Posterior vena cava (tissue), 2 donors: ENCODE data around the gene INPP4B. TPM values are rescaled to one million over a fixed set of nuclear protein-coding genes. Genes with fewer than 3 reads are reported as not detected.

Experiments used
- DNase-seq: peaks from one replicate; pipeline ENCODE4 v3.0.0-alpha.2; 2020; ENCODE audit warnings: low spot score
- intact Hi-C, 2 donors: fragments of 100-400 bp; cut with DNase I; formaldehyde crosslinking; loops; one replicate each; pipeline versions ENCODE4 v1.14.1 to v1.14.2; 2022 to 2023
- total RNA-seq, 2 donors: library from RNA; stranded (reverse); fragmentation: NEBNext Ultra II Directional; extraction: Animal tissue kit (Norgen Biotek cat#: 25700); gene quantifications; one replicate each; pipeline ENCODE4 v1.2.1, GENCODE V29; 2021
- donor health status: DM: yes; HTN: yes; CAD: no.
- donor health status: DM: yes; HTN: yes; CAD: no.

Gene INPP4B
- total RNA-seq, 2 donors from 2014 or later = 24.9 to 25.7 TPM

DNA sequence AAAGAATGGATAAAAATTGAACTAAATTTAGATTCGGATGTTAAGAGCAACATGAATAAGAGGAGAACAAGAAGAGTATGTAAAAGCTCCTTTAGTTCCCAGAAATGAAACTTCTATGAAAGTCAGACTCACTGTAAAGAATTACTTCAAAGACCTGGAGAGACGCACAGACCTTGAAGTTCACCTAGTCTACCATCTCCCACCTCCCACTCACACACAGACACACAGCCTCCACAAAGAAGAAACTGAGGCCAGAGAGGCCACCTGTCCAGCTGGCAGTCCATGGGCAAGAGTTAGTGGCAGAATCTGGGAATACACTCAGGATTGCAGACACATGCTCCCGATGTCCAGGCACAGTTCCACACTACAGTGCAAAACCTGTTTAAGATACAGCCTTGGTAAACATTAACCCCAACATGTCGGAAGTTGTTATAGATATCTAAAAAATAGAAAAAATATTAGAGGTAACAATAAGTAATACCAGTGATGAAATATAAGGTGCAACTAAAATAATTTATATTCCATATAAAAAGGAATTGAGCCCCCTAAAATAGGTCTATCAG lies 288.8 kb downstream of the INPP4B start:
- no peak for DNase-seq
- intact Hi-C loops = no loop called here

DNA sequence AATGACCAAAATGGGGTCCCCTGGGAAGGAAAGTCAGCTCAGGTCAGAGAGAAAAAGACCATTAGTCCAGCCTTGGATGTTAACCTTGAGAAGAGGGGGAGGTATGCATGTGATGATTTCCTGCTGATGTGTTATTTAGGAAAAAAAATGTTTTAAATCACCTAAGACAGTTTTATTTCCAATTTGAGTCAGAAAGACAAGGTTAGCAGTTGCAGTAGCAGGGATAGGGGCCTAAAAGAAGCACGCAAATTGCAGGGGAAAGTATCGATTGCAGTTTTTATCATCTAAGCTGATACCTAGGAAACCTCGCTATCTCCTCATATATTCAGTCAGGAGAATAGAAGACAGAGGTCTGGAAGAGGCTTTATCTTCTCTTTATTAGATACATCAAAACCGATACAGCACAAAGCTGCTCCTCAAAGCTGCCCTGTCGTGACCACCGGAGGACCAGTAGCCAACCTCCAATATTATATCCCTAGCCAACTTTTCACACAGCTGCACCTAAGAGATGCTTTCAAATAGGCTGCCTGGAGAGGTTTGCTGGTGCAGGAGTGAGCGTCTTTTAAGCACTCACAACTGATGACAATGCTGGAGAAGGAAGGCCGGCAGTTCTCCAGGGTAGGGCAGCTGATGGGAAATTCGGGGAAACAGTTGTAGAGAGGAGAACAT lies 289.4 kb downstream of the INPP4B start:
- no peak for DNase-seq
- intact Hi-C loops = no loop called here

DNA sequence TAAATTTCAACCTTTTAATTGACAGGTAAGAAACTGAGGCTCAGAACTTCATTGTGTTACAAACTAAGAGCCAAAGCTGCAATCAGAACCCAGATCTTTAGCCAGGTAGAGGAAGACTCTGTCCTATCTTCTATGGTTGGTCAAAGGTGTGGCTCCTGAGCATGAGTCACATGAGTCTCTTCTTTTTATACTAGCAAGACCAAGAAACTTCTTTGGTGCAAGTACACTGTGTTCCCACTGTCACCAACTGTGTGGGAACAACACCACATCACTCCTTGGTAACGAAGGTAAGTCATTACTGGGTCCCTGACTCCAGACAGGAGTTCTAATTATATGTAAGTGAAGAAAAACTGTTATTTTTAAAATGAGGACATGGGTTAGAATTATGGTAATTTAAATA lies 290.1 kb downstream of the INPP4B start:
- intact Hi-C loops = no loop called here
- DNase-seq = no peak

DNA sequence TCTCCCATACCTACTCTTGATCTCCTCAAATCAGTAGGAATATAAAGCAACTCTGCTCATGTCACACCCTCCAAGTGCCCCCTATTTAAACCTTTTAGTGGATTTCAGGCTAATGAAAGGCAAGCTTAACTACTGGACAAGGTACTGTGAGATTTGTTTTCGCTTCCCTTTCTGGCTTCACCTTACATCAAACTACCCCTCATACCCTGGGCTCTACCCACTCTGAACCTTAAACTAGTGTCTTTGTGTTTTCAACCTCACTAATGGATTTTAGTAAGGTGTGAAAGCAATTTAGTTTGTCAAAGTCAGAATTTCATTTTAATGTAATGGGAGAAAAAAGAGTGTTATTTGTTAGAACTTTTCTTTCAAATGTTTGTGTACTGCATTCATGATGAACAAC lies 291.7 kb downstream of the INPP4B start:
- no peak for DNase-seq
- intact Hi-C loops = no loop called here

DNA sequence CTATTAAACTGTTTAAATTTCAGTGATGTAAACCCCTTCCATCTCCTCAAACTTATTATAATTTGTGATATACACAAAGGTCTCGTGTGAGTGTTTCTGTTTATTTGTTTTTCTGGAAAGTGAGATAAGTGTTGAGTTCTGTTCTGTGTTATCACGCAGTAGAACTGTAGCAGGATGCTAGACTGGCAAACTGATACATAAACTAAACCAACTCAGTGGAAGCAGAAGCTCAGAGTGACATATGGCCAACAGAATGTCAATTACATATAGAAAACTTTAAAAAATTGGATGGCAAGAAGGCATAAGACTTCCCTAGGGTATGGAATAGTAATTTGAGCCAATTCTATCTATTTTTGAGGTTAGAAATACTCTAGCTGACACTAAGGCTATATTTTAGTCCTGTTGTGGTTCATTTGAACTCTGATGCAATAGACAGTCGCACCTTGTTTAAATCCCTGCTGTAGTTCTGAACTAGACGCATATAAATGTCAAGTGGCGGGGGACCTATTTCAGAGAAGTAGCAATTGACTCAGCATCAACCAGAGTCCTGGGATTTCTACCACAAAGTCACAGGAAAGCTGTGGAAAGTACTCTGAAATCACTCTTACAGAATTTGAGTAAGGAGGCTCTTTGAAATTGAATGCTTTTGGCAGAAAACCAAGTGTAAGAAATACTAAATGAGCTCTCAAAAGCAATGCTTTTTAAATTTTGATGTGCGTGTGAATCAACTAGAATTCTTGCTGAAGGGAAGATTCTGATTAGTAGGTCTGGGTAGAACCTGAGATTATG lies 294.4 kb downstream of the INPP4B start:
- no peak for DNase-seq
- intact Hi-C loops = no loop called here

DNA sequence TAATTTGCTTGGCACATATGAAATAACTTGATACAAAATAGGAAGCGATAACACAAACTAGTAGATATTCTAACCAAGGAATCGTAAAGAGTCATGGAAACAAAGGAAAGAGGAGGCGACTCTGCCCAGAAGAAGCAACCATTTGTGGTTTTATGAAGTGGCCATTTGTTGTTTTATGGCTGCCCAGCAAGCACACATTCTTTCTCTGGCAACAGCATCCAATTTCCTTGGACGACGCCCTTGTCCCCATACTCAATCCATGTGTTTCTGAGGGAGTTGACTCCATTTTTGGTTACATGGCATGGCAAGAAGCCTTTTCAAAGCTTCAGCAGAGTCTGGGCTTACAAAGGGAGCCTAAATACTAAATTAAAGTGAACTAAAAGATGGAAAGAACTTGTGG lies 295.1 kb downstream of the INPP4B start:
- DNase-seq = no peak
- intact Hi-C loops = no loop called here

DNA sequence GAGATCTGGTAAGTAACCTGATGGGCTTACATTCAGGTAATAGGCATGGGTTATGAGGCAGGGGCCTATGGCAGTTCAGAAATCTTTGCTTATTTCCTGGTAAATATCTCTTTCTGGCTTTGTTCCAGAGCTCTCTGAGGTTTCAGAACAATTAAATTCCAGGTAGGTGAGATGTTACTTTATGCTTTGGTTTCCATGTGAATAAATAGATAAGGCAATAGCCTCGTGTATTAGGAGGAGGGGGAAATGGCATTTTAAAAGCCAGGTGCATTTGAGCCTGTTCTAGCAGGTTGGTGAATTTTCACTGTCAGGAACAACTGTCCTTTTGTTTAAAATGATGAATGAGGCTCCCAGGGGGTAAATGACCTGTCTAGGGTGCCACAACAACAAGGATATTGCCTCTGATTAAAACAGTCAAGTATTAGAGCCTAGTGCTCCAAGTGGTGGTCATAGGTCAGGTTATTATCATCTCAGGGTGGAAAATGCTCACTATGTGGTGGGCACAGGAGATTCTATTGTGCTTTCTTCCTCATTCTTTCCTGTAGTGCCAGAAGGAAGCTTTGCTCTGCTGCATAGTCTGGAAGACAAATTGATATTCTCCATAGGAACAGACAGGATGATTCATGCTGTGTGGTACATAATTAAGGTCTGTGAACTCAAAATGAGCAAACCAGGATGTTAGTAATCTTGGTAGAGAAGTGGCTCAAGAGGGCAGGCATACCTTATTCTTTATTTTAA lies 296.2 kb downstream of the INPP4B start:
- intact Hi-C loops = no loop called here
- no peak for DNase-seq

DNA sequence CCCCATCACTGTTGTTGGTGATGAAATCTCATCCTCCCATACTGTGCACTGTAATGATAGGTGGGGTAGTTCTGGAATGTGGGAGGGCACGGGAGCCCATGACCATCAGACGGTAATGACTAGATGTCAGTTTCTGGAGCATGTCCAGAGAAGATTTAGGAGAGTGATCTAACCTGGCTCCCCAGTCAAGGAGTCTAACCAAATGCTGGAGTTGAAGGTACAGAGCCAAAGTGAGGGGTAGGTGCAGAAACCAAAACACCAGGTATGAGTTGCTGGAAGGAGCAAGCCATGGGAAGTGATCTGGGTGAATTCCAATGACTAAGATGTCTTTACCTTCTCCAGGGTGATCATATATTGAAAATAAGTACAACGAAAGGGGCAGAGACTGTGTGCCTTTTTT lies 296.9 kb downstream of the INPP4B start:
- intact Hi-C loops = no loop called here
- DNase-seq = no peak

DNA sequence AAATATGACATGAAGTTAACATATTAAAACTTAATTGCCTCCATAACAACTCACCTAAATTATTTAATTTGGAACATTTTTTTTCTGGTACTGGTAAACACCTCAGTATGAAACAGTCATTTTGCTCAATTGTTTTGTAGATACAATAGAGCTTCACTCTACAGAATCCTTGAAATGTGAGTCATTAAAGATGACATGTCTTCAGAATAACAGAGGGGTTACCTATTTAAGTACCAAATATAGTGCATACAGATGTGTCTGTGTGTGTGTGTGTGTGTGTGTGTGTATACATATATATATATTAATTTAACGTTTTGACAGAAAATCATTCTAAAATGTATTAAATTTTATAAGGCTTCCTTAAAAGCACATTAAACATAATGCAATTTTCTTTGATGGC lies 297.6 kb downstream of the INPP4B start:
- DNase-seq = no peak
- intact Hi-C loops = no loop called here

DNA sequence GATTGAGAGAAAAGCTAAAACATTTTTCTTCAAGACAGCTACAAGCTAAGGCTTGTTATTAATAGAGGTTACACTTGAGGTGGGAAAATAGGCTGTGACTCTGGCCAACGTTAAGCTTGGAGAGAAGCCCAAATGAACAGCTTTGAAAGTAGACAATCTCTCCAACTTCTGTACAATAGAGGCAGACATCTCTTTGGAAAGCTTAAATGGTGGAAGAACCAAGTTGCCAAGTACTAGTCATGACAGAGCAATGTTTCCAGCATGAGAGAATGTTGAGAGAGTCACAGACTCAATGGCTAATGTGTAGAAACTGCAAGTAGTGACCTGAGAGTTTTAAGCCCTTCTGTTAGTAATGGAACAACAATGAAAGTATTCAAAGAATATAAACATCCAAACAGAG lies 298.1 kb downstream of the INPP4B start:
- intact Hi-C loops = no loop called here
- no peak for DNase-seq

DNA sequence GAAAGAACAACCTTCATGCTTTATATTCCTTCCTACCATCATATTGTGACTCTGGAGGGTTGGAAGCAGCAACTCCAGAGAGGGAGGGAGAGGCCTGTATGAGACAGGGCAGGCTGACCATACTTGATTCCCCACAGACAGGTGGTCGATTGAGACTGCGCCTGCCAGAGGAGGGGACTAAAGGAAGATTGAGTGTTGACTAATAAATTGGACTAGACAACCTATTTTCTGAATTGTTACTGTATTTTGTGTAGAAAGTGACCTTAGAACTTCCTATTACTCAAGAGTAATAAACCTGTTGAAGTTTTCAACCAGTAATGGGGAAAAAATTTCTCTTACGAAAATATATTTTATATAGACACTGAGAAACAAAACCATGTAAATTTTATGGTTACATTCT lies 301.5 kb downstream of the INPP4B start:
- intact Hi-C loops = no loop called here

DNA sequence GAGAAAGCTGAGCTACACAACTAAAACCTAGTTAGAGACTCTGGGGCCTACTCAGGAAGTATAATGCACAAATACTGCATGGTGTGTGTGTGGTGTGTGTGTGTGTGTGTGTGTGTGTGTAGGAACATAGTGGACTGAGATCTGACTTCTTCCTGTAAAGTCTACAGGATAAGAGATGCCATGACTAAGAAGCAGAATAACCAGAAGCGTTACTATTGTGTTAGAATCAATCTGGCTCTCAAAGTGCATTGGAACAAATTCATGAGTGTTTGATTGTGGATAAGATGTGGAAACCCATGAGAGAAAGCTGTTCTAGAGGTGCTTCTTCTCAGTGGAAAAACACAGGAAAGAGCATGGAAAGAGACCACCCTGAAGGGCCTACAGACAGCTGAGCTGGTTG lies 302.1 kb downstream of the INPP4B start:
- intact Hi-C loops = no loop called here
- no peak for DNase-seq

More for the DNA sequence above, 301.5 kb downstream of the INPP4B start:
- no peak for DNase-seq

DNA sequence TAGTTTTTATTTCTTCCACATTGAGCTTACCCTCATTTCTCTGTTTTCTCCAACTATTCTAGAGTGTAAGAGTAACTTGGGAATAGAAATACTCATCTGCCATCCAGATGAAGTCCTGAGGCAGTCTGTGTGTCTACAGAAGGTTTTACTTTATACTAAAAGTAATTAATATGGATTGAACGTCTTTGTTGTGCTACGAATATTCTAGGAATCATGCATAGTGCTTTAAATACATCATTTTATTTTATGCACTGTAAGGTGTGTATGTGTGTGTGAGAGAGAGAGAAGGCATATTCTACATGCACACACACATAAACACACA lies 305.7 kb downstream of the INPP4B start:
- DNase-seq = no peak
- intact Hi-C loops = no loop called here

DNA sequence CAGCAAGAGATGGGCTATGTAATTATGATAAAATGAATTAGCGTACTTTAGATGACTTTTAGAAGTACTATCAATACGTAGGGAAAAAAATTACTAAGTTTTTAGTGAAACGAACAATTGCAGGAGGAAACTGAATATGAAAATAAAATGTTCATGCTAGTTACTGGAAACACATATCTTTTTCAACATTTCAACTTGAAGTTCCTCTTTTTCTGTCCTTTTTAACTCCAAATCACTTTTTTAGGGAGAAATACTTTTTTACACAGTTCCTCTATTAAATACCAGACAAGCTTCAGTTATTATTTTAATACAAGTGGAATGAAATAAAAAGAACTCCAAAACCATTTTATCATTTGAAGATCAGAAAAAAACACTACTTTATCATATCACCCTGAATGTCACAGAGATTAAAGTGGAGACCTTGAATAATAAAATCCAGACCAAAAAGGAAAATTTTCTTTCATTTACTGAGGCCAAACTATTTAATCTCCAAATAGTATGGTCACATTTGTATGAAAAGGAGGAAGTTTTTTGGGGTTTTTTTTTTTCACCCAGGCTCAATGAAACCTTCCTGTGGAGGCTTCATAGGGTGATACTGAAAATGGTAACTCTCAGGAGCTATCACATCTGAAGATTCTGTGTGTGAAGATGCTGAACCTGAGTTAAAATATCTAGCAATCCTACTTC lies 306.2 kb downstream of the INPP4B start:
- intact Hi-C loops = no loop called here
- DNase-seq = no peak

DNA sequence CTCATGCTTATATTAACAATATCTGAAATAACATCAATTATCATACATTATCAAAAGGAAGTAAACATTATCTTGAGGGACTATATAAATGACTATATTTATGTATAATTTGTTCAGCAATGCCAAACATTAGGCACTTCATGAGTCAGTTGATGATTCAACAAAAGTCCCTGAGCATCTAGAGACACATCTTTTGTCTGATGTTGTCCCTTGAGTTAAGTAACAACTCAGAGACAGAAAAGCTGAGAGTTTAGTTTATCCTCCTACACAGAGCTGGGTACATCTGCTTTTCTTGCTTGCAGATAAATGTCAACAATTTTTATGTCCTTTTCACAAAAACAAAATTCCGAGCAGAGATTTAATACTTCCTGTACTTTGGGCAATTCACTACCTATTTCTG lies 311.1 kb downstream of the INPP4B start:
- DNase-seq = no peak
- intact Hi-C loops = no loop called here

DNA sequence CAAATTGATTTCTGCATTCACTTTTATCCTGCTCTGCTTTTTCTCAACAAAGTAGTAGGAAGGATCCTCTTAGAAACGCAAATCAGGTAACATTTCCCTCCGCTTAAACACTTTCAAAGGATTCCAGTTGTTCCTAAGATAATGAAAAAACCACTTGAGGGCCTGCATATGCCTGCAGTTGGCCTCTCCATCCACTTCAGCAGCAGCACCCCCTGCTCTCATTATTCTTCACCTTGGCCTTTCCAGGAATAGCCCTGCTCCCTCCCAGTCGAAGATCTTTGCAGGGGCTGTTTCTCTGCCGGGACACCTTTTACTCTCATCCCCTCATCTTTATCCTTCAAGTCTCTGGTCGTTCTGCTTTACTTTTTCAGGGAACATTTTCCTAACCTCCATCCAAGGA lies 314.0 kb downstream of the INPP4B start:
- intact Hi-C loops = no loop called here
- DNase-seq = no peak

DNA sequence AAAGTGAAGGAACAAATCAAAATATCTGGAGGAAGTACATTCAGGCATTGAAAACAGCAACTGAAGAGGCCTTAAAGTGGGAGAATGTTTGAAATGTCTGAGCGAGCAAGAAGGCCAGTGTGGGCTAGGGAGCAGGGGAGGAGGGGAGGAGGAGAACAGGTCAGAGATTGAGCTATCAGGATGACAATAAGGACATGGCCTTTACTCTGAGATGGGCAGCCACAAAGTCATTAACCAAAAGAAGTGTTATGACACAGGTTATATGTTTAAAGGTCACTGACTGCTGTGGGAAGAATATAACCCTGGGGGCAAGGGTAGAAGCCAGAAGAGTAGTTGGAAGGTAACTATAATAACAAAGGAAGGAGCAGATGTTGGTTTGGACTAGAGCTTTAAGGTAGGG lies 315.4 kb downstream of the INPP4B start:
- no peak for DNase-seq
- intact Hi-C loops = no loop called here

DNA sequence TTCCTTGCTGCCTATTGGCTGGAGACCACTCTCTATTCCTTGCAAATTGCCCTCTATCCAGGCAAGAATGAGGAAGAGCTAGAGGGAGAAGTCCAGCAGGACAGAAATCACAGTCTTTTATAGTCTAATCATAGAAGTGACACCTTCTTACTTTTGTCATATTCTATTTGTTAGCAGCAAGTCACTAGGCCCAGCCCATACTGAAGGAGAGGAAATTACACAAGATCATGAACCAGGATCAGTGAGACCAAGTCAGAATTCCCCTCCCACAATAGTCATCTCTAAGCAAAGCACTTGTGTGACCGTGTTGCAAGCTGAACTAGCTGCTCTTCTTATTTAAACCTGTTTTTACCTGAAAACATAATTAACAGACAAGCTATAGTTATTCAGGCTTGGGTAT lies 317.7 kb downstream of the INPP4B start:
- intact Hi-C loops = loop anchor here in 1 of 2 donors (5.0 kb wide), 1 partner anchor 416 kb away; no protein-coding TSS in a partner anchor
- no peak for DNase-seq

DNA sequence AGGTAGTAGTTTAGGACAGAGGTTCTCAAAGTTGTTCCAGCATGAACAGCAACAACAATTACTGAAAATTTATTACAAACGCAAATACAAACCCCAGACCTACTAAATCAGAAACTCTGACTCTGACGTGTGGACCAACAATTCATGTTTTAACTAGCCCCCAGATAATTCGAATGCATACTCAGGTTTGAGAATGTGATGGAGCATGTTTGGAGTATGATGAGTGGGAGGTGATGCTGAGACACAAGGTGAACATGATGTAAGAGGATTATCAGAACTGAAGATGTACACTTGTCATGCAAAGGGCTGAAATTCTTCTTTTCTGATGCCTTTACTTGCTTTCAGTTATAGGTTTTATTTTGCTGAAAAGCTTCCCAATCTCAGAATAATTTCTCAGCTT lies 323.0 kb downstream of the INPP4B start:
- no peak for DNase-seq
- intact Hi-C loops = no loop called here

DNA sequence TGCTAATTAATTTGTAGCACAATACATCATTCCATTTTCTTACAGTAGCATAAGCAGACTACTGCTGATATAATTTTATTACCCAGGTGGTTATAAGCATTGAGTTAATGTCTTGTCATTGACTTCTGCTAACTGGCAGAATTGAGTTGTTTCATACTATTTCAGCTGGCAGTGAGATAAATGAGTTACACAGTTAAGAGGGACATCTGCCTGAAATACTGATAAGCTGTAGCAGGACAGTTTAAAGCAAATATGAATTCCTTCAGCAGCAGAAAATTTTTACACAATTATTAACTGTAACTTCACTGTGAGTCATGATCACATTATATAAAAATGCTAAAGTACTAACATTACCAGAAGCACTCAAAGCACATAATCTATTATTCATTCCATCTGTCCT lies 326.8 kb downstream of the INPP4B start:
- DNase-seq = no peak
- intact Hi-C loops = no loop called here
